HG03025 (cell line): ENCODE measurements around the gene LRRC23.

ENCODE experiments used
- ATAC-seq: cut with Tn5 transposase; IDR thresholded peaks from one replicate; pipeline ENCODE4 v1.9.1; 2021; ENCODE audit warnings: mild to moderate bottlenecking, moderate library complexity; ENCODE audit not compliant: unreplicated experiment, low FRiP score

The LRRC23 gene

GRCh38 chr12:6923851-6924250 lies 19.2 kb downstream of the LRRC23 start:
- no peak for ATAC-seq

GRCh38 chr12:6925239-6925539 lies 20.6 kb downstream of the LRRC23 start:
- ATAC-seq: no peak

GRCh38 chr12:6925540-6926279 lies 21.1 kb downstream of the LRRC23 start:
- no peak for ATAC-seq

- ATAC-seq: no peak
Observed at GRCh38 chr12:6927379-6928021, 22.9 kb downstream of the LRRC23 start, which contains the start of gene ATN1. TSS of gene ATN1 (plus strand) at chr12:6927959. CDS start at chr12:6934002, 6,043 bp downstream.

GRCh38 chr12:6928022-6928702 lies 23.5 kb downstream of the LRRC23 start:
- no peak for ATAC-seq

- ATAC-seq: no peak
Observed at GRCh38 chr12:6928703-6929407, 24.2 kb downstream of the LRRC23 start.

- no peak for ATAC-seq
Observed at GRCh38 chr12:6929466-6930452, 25.1 kb downstream of the LRRC23 start.

GRCh38 chr12:6932766-6933165 lies 28.1 kb downstream of the LRRC23 start:
- ATAC-seq: no peak

GRCh38 chr12:6934110-6934509 lies 29.5 kb downstream of the LRRC23 start:
- ATAC-seq: no peak

- ATAC-seq: no peak
Observed at GRCh38 chr12:6935371-6936193, 31.0 kb downstream of the LRRC23 start.

- ATAC-seq: no peak
Observed at GRCh38 chr12:6936194-6936635, 31.6 kb downstream of the LRRC23 start.

GRCh38 chr12:6936636-6937480 lies 32.2 kb downstream of the LRRC23 start:
- no peak for ATAC-seq

GRCh38 chr12:6937481-6938352 lies 33.1 kb downstream of the LRRC23 start:
- ATAC-seq: peak; percentile 63

- ATAC-seq: no peak
Observed at GRCh38 chr12:6938353-6939190, 34.0 kb downstream of the LRRC23 start.

- ATAC-seq: no peak
Observed at GRCh38 chr12:6939191-6939540, 34.5 kb downstream of the LRRC23 start.

- no peak for ATAC-seq
Observed at GRCh38 chr12:6941267-6941666, 36.6 kb downstream of the LRRC23 start.
